Endothelial cell of umbilical vein (primary cell): ENCODE data around the gene GFPT2. TPM values are rescaled to one million over a fixed set of nuclear protein-coding genes. Genes with fewer than 3 reads are reported as not detected.

Experiments
- BruUV-seq: library from RNA; stranded (reverse); fragments of 400-500 nt; replicated peaks from 2 replicates; lab custom pipeline; 2021; lab: Mats Ljungman, UMichigan
- CTCF ChIA-PET: fragments of 300-600, 350-600 bp; sonication (Branson Sonifier 250); formaldehyde crosslinking; loops from one replicate; lab custom pipeline; 2021; ENCODE audit warnings: antibody characterized with exemption, inconsistent platforms; lab: Charles Lee
- POLR2A ChIA-PET: fragments of 300-600, 350-600 bp; sonication (Branson Sonifier 250); formaldehyde crosslinking; loops from one replicate; lab custom pipeline; 2021; ENCODE audit warnings: antibody characterized with exemption, inconsistent platforms; lab: Charles Lee
- DNase-seq: peaks from one replicate; pipeline ENCODE4 v3.0.0-alpha.2; 2011; ENCODE audit warnings: low read depth, low spot score
- FAIRE-seq: peaks from 2 replicates; lab custom pipeline; 2011; peaks lifted over from hg19 to GRCh38; lab: Jason Lieb, UNC
- H2AFZ ChIP-seq: 2 replicates; pipeline ENCODE4 v1.6.0; 2012; ENCODE audit warnings: low read depth, low read length, control low read depth, inconsistent platforms
- H3K27ac ChIP-seq: 2 replicates; pipeline ENCODE4 v1.5.1; 2011; ENCODE audit warnings: low read depth, mild to moderate bottlenecking, control low read depth, low read length, moderate library complexity; ENCODE audit not compliant: insufficient read depth
- H3K27me3 ChIP-seq, 2 experiments: 2 replicates each; pipeline versions ENCODE4 v1.6.0 to v1.6.1; 2011; ENCODE audit warnings: low read length in 2 of 2, mixed read lengths in 1 of 2; ENCODE audit not compliant: control insufficient read depth in 2 of 2, insufficient read depth in 2 of 2
- H3K36me3 ChIP-seq, 2 experiments: 2 replicates in 1 of 2; 3 replicates in 1 of 2; pipeline ENCODE4 v1.5.1; 2011; ENCODE audit warnings: low read length in 2 of 2, mild to moderate bottlenecking in 1 of 2, moderate library complexity in 1 of 2; ENCODE audit not compliant: control insufficient read depth in 2 of 2, insufficient read depth in 2 of 2; ENCODE audit errors: extremely low read depth in 1 of 2
- H3K4me1 ChIP-seq: 3 replicates; pipeline ENCODE4 v1.5.1; 2011; ENCODE audit warnings: mild to moderate bottlenecking, low read length; ENCODE audit not compliant: control insufficient read depth, insufficient read depth; ENCODE audit errors: extremely low read depth
- H3K4me2 ChIP-seq: 2 replicates; pipeline ENCODE4 v1.6.1; 2011; ENCODE audit warnings: low read length, control low read depth, mixed read lengths; ENCODE audit not compliant: insufficient read depth
- H3K4me3 ChIP-seq, 3 experiments: fragments of 200-600 bp in 1 of 3; sonication (generic), shearing (Covaris generic) in 1 of 3; replicated peaks in 1 of 3; 2 replicates each; pipeline ENCODE4 v1.5.1; 2011 to 2016; ENCODE audit warnings: control low read depth in 3 of 3, low read length in 3 of 3, mild to moderate bottlenecking in 2 of 3, inconsistent platforms in 1 of 3, low read depth in 1 of 3, moderate library complexity in 1 of 3; ENCODE audit not compliant: insufficient read depth in 1 of 3
- H3K79me2 ChIP-seq: 2 replicates; pipeline ENCODE4 v1.6.0; 2012; ENCODE audit warnings: low read length, inconsistent platforms; ENCODE audit not compliant: control insufficient read depth, insufficient read depth
- H3K9ac ChIP-seq: replicated peaks from 2 replicates; pipeline ENCODE3; 2011; ENCODE audit warnings: low read length, control low read depth; ENCODE audit not compliant: insufficient read depth; ENCODE audit errors: extremely low read depth
- H3K9me1 ChIP-seq: replicated peaks from 3 replicates; pipeline ENCODE4 v1.6.0; 2011; ENCODE audit warnings: mild to moderate bottlenecking, low read length; ENCODE audit not compliant: control insufficient read depth, insufficient read depth; ENCODE audit errors: extremely low read depth
- H3K9me3 ChIP-seq: replicated peaks from 2 replicates; pipeline ENCODE4 v1.5.1; 2012; ENCODE audit warnings: low read length, inconsistent platforms; ENCODE audit not compliant: control insufficient read depth, insufficient read depth
- H4K20me1 ChIP-seq: replicated peaks from 2 replicates; pipeline ENCODE3; 2011; ENCODE audit warnings: mild to moderate bottlenecking, low read length; ENCODE audit not compliant: control insufficient read depth, insufficient read depth; ENCODE audit errors: extremely low read depth
- CTCF ChIP-seq, 2 donors: IDR thresholded peaks; 1 replicate in 1 of 2; 2 replicates in 1 of 2; pipeline ENCODE4 v1.5.1; 2011; ENCODE audit warnings: low read length in 2 of 2, mild to moderate bottlenecking in 2 of 2, moderate library complexity in 2 of 2, control low read depth in 1 of 2, inconsistent platforms in 1 of 2, low read depth in 1 of 2; ENCODE audit not compliant: insufficient read depth in 1 of 2; ENCODE audit errors: extremely low read depth in 1 of 2
- EZH2 ChIP-seq: IDR thresholded peaks from 2 replicates; pipeline ENCODE4 v1.6.1; 2012; ENCODE audit warnings: borderline replicate concordance, low read depth, mild to moderate bottlenecking, moderate library complexity, low read length, inconsistent platforms; ENCODE audit not compliant: severe bottlenecking
- FOS ChIP-seq: IDR thresholded peaks from 2 replicates; pipeline ENCODE4 v1.6.1; 2011; ENCODE audit warnings: mild to moderate bottlenecking, low read length, moderate library complexity, borderline replicate concordance; ENCODE audit not compliant: insufficient read depth
- GATA2 ChIP-seq: IDR thresholded peaks from 2 replicates; pipeline ENCODE4 v1.7.0; 2011; ENCODE audit warnings: low read depth, mild to moderate bottlenecking, moderate library complexity, mixed read lengths, low read length; ENCODE audit not compliant: insufficient read length, insufficient read depth
- JUN ChIP-seq: IDR thresholded peaks from 2 replicates; pipeline ENCODE4 v1.6.1; 2011; ENCODE audit warnings: borderline replicate concordance, low read depth; ENCODE audit not compliant: insufficient read length, insufficient read depth
- MAX ChIP-seq: IDR thresholded peaks from 2 replicates; pipeline ENCODE4 v1.6.1; 2011; ENCODE audit not compliant: insufficient read depth, insufficient read length
- MYC ChIP-seq: IDR thresholded peaks from one replicate; pipeline ENCODE4 v1.6.1; 2011; ENCODE audit warnings: mild to moderate bottlenecking, low read depth, low read length
- POLR2A ChIP-seq: IDR thresholded peaks from 2 replicates; pipeline ENCODE4 v1.6.1; 2012; ENCODE audit warnings: low read depth, mild to moderate bottlenecking, control low read depth, low read length
- POLR2AphosphoS5 ChIP-seq: IDR thresholded peaks from 2 replicates; pipeline ENCODE4 v1.6.1; 2012; ENCODE audit warnings: low read depth, mild to moderate bottlenecking, control low read depth, low read length, moderate library complexity; ENCODE audit not compliant: insufficient read depth
- dilution Hi-C: fragments of 300-500 bp; cut with MboI; formaldehyde crosslinking; loops from one replicate; pipeline ENCODE4 v1.15.0; 2019; ENCODE audit warnings: low sequenced_read_pairs; ENCODE audit not compliant: extremely low pct_ligation_motif_present
- intact Hi-C: fragments of 100-400 bp; cut with micrococcal nuclease; formaldehyde crosslinking; loops from one replicate; pipeline ENCODE4 v1.10.0; 2022
- polyA plus RNA-seq, 4 experiments: library from polyadenylated mRNA; depleted of rRNA in 3 of 4; stranded (reverse) in 3 of 4; unstranded in 1 of 4; fragments of >200 nt; gene quantifications; 2 replicates each; pipeline versions ENCODE4 v1.2.1 to v1.2.3, GENCODE V29; 2011 to 2012; ENCODE audit warnings: missing spikeins in 1 of 4
- total RNA-seq: library from RNA; stranded (reverse); gene quantifications from 2 replicates; pipeline ENCODE4 v1.2.3, GENCODE V29; 2021

Gene GFPT2
- total and polyA plus RNA-seq, 2 donors (not counting 3 experiments of a cell fraction or from before 2014, with no cell fraction given): 4.3 to 4.5 TPM

- no peak for DNase-seq
- TF ChIP-seq MAX (no peak), MYC (no peak), POLR2A (no peak), FOS (no peak)
- POLR2A ChIA-PET: no interaction called here
- Histone ChIP-seq H3K9me3 (no peaks in the 10 kb centered on the region), H2AFZ (no peak overlapping the region), H3K9ac (no peak overlapping the region), H3K4me2 (no peak overlapping the region), H4K20me1 (peaks cover 2% of the 10 kb centered on the region), H3K27ac (no peak overlapping the region), H3K9me1 (no peaks in the 10 kb centered on the region), H3K36me3 (no peaks in the 10 kb centered on the region), H3K4me1 (peaks cover 6% of the 10 kb centered on the region), H3K4me3 (no peak overlapping the region), H3K79me2 (peaks cover 29% of the 10 kb centered on the region), H3K27me3 (no peaks in the 10 kb centered on the region)
- CTCF ChIA-PET: interaction anchor here (1.2 to 2.7 kb wide), 5 partner anchors 24 to 81 kb away, joined by 3 to 17 read pairs (median 9); partner anchors contain the start of gene RASGEF1C
- intact Hi-C loops (loop anchor here (10.0 kb wide), 1 partner anchor 355 kb away; the partner anchor contains the start of gene FLT4), dilution Hi-C loops (no loop called here)
- BruUV-seq: no TSS peak
- FAIRE-seq: no peak
Observed at GRCh38 chr5:180289966-180290365, 63.2 kb downstream of the GFPT2 start.

GRCh38 chr5:180289433-180289832 is 63.7 kb downstream of the GFPT2 start:
- Histone ChIP-seq H3K9me3 (no peaks in the 10 kb centered on the region), H3K36me3 (no peaks in the 10 kb centered on the region), H3K4me2 (no peak overlapping the region), H3K27me3 (no peaks in the 10 kb centered on the region), H3K4me1 (peaks cover 6% of the 10 kb centered on the region), H4K20me1 (peaks cover 2% of the 10 kb centered on the region), H3K27ac (no peak overlapping the region), H3K4me3 (no peak overlapping the region), H3K9me1 (no peaks in the 10 kb centered on the region), H2AFZ (no peak overlapping the region), H3K79me2 (peaks cover 33% of the 10 kb centered on the region), H3K9ac (no peak overlapping the region)
- ChIA-PET CTCF (interaction anchor here (1.1 to 2.7 kb wide), 4 partner anchors 25 to 317 kb away, joined by 3 to 13 read pairs (median 6); no protein-coding TSS in a partner anchor), POLR2A (no interaction called here)
- BruUV-seq: no TSS peak
- no peak for TF ChIP-seq JUN
- TF ChIP-seq CTCF (IDR thresholded peaks at IDR 0.05; ENCODE audit: extremely low read depth in 1 of 2, insufficient read depth in 1 of 2, low read depth in 1 of 2, low read length in 2 of 2): no peak
- TF ChIP-seq MAX: no peak
- no peak for TF ChIP-seq MYC
- TF ChIP-seq GATA2: no peak
- no peak for TF ChIP-seq EZH2
- TF ChIP-seq FOS: no peak
- no peak for TF ChIP-seq POLR2A
- TF ChIP-seq POLR2AphosphoS5: no peak
- dilution Hi-C loops (no loop called here), intact Hi-C loops (no loop called here)
- DNase-seq (no peak), FAIRE-seq (no peak)
